HEK293 (cell line): ENCODE results near the gene MSI2.
A peak's percentile ranks its signal among the peaks of the same experiment; 100 is the strongest.

ENCODE experiments used
- CTCF ChIA-PET: fragments of 350-600 bp; formaldehyde crosslinking; extraction: SDS; loops from one replicate; lab custom pipeline; 2021; ENCODE audit warnings: antibody characterized with exemption; lab: Yijun Ruan, JAX
- POLR2A ChIA-PET: fragments of 300-600 bp; formaldehyde crosslinking; extraction: SDS; loops from one replicate; lab custom pipeline; 2020; ENCODE audit warnings: antibody characterized with exemption, inconsistent platforms; lab: Yijun Ruan, JAX
- H3K27ac ChIP-seq: fragments of 200-500 bp; sonication (Bioruptor generic); 2 replicates; pipeline ENCODE4 v1.5.1; 2014; ENCODE audit warnings: low read depth, low read length, control low read depth, inconsistent platforms; ENCODE audit errors: extremely low read depth
- H3K36me3 ChIP-seq, 2 experiments: fragments of 200-500 bp in 1 of 2; sonication (Bioruptor generic) in 1 of 2; 1 replicate in 1 of 2; 2 replicates in 1 of 2; pipeline ENCODE4 v1.5.1; 2014 to 2017; ENCODE audit warnings: inconsistent platforms in 2 of 2, low read length in 2 of 2; ENCODE audit not compliant: control insufficient read depth in 2 of 2, insufficient read depth in 1 of 2
- H3K4me1 ChIP-seq: fragments of 200-500 bp; sonication (Bioruptor generic); 2 replicates; pipeline ENCODE4 v1.5.1; 2014; ENCODE audit warnings: mild to moderate bottlenecking, low read length, inconsistent platforms; ENCODE audit not compliant: control insufficient read depth, insufficient read depth
- H3K4me3 ChIP-seq: 2 replicates; pipeline ENCODE4 v1.5.1; 2011; ENCODE audit warnings: low read depth, mild to moderate bottlenecking, control low read depth, low read length, moderate library complexity
- H3K9me3 ChIP-seq: fragments of 200-500 bp; sonication (Bioruptor generic); 2 replicates; pipeline ENCODE4 v1.5.1; 2014; ENCODE audit warnings: low read depth, low read length, inconsistent platforms; ENCODE audit not compliant: control insufficient read depth, insufficient read depth
- CTCF ChIP-seq: fragments of 450-650 bp; formaldehyde crosslinking; IDR thresholded peaks from 2 replicates; pipeline ENCODE4 v1.5.1; 2016; ENCODE audit warnings: missing biosample characterization, missing genetic modification characterization
- INSM2 ChIP-seq: fragments of 450-650 bp; formaldehyde crosslinking; IDR thresholded peaks from 2 replicates; pipeline ENCODE4 v1.5.1; 2016; ENCODE audit warnings: missing biosample characterization, missing genetic modification characterization
- KLF17 ChIP-seq: fragments of 450-650 bp; formaldehyde crosslinking; IDR thresholded peaks from 2 replicates; pipeline ENCODE4 v1.5.1; 2016; ENCODE audit warnings: missing biosample characterization, missing genetic modification characterization
- MEIS1 ChIP-seq: sonication (generic); formaldehyde crosslinking; IDR thresholded peaks from 2 replicates; pipeline ENCODE4 v1.8.1; 2022; ENCODE audit warnings: missing genetic modification reagents, mild to moderate bottlenecking, borderline replicate concordance
- REPIN1 ChIP-seq: fragments of 450-650 bp; formaldehyde crosslinking; IDR thresholded peaks from 2 replicates; pipeline ENCODE4 v1.5.1; 2017; ENCODE audit warnings: missing biosample characterization, missing genetic modification characterization, low read depth
- SCRT1 ChIP-seq: fragments of 450-650 bp; formaldehyde crosslinking; IDR thresholded peaks from 2 replicates; pipeline ENCODE4 v1.5.1; 2016; ENCODE audit warnings: missing biosample characterization, missing genetic modification characterization, borderline replicate concordance
- SETDB1 ChIP-seq: IDR thresholded peaks from one replicate; pipeline ENCODE4 v1.6.1; 2017; ENCODE audit warnings: mild to moderate bottlenecking, low read length, moderate library complexity, mixed read lengths; ENCODE audit not compliant: insufficient read length
- TRIM28 ChIP-seq: IDR thresholded peaks from 2 replicates; pipeline ENCODE4 v1.6.1; 2011; ENCODE audit warnings: low read length, control low read depth, borderline replicate concordance
- TSHZ1 ChIP-seq: fragments of 450-650 bp; formaldehyde crosslinking; IDR thresholded peaks from 2 replicates; pipeline ENCODE4 v1.5.1; 2016; ENCODE audit warnings: missing biosample characterization, missing genetic modification characterization, borderline replicate concordance
- ZBTB10 ChIP-seq: fragments of 450-650 bp; formaldehyde crosslinking; IDR thresholded peaks from 2 replicates; pipeline ENCODE4 v1.5.1; 2016; ENCODE audit warnings: missing biosample characterization, missing genetic modification characterization
- ZBTB48 ChIP-seq: fragments of 450-650 bp; formaldehyde crosslinking; IDR thresholded peaks from 2 replicates; pipeline ENCODE4 v1.5.1; 2016; ENCODE audit warnings: missing biosample characterization, missing genetic modification characterization
- ZFP41 ChIP-seq: fragments of 450-650 bp; formaldehyde crosslinking; IDR thresholded peaks from 2 replicates; pipeline ENCODE4 v1.5.1; 2016; ENCODE audit warnings: missing biosample characterization, missing genetic modification characterization, borderline replicate concordance
- ZNF112 ChIP-seq: fragments of 450-650 bp; formaldehyde crosslinking; IDR thresholded peaks from 2 replicates; pipeline ENCODE4 v1.5.0; 2017; ENCODE audit warnings: missing biosample characterization, missing genetic modification characterization
- ZNF169 ChIP-seq: fragments of 450-650 bp; formaldehyde crosslinking; IDR thresholded peaks from 2 replicates; pipeline ENCODE4 v1.5.1; 2016; ENCODE audit warnings: missing biosample characterization, missing genetic modification characterization
- ZNF174 ChIP-seq: fragments of 450-650 bp; formaldehyde crosslinking; IDR thresholded peaks from 2 replicates; pipeline ENCODE4 v1.5.0; 2017; ENCODE audit warnings: missing biosample characterization, mild to moderate bottlenecking, missing genetic modification characterization
- ZNF302 ChIP-seq: fragments of 450-650 bp; formaldehyde crosslinking; IDR thresholded peaks from 2 replicates; pipeline ENCODE4 v1.5.1; 2016; ENCODE audit warnings: missing biosample characterization, missing genetic modification characterization, low read depth
- ZNF324 ChIP-seq: fragments of 450-650 bp; formaldehyde crosslinking; IDR thresholded peaks from 2 replicates; pipeline ENCODE4 v1.5.1; 2016; ENCODE audit warnings: missing biosample characterization, missing genetic modification characterization
- ZNF335 ChIP-seq: fragments of 450-650 bp; formaldehyde crosslinking; conservative IDR thresholded peaks from 2 replicates; pipeline ENCODE4 v1.5.1; 2016; ENCODE audit warnings: missing biosample characterization, missing genetic modification characterization
- ZNF521 ChIP-seq: fragments of 450-650 bp; formaldehyde crosslinking; IDR thresholded peaks from 2 replicates; pipeline ENCODE4 v1.5.1; 2017; ENCODE audit warnings: missing biosample characterization, mild to moderate bottlenecking, missing genetic modification characterization
- ZNF530 ChIP-seq: fragments of 450-650 bp; formaldehyde crosslinking; IDR thresholded peaks from 2 replicates; pipeline ENCODE4 v1.5.1; 2016; ENCODE audit warnings: low read depth, missing biosample characterization, missing genetic modification characterization
- ZNF560 ChIP-seq: fragments of 450-650 bp; formaldehyde crosslinking; IDR thresholded peaks from 2 replicates; pipeline ENCODE4 v1.5.1; 2017; ENCODE audit warnings: missing biosample characterization, missing genetic modification characterization, borderline replicate concordance
- ZNF580 ChIP-seq: fragments of 450-650 bp; formaldehyde crosslinking; IDR thresholded peaks from 2 replicates; pipeline ENCODE4 v1.5.1; 2016; ENCODE audit warnings: missing biosample characterization, missing genetic modification characterization
- ZNF626 ChIP-seq: fragments of 450-650 bp; sonication (Bioruptor Pico); formaldehyde crosslinking; IDR thresholded peaks from 2 replicates; pipeline ENCODE4 v1.5.1; 2018; ENCODE audit warnings: missing biosample characterization, missing genetic modification characterization, inconsistent platforms
- ZNF76 ChIP-seq: fragments of 450-650 bp; formaldehyde crosslinking; IDR thresholded peaks from 2 replicates; pipeline ENCODE4; 2016; ENCODE audit warnings: low read depth, missing biosample characterization, missing genetic modification characterization, borderline replicate concordance
- ZNF792 ChIP-seq: fragments of 450-650 bp; formaldehyde crosslinking; IDR thresholded peaks from 2 replicates; pipeline ENCODE4 v1.5.1; 2016; ENCODE audit warnings: missing biosample characterization, missing genetic modification characterization
- ZNF843 ChIP-seq: fragments of 450-650 bp; formaldehyde crosslinking; IDR thresholded peaks from 2 replicates; pipeline ENCODE4 v1.5.1; 2016; ENCODE audit warnings: missing biosample characterization, missing genetic modification characterization

MSI2 gene

GRCh38 chr17:57373048-57373447 is 116.7 kb downstream of the MSI2 start:
- H3K4me1 ChIP-seq: peaks cover 25% of the 10 kb centered on the region
- H3K4me3 ChIP-seq: no peak overlapping the region
- no peaks in the 10 kb centered on the region for H3K9me3 ChIP-seq
- no peaks in the 10 kb centered on the region for H3K36me3 ChIP-seq
- no peak overlapping the region for H3K27ac ChIP-seq
- TF ChIP-seq ZNF521 (no peak), ZNF626 (tag by site-specific recombination) (no peak), ZNF560 (no peak), ZNF169 (tag by site-specific recombination) (no peak), ZNF843 (tag by site-specific recombination) (no peak), ZBTB48 (tag by site-specific recombination) (no peak), ZNF324 (tag by site-specific recombination) (no peak), ZNF112 (tag by site-specific recombination) (no peak), REPIN1 (tag by site-specific recombination) (no peak), ZNF76 (tag by site-specific recombination) (no peak), ZNF335 (tag by site-specific recombination) (no peak), ZFP41 (no peak), ZNF792 (tag by site-specific recombination) (no peak), KLF17 (tag by site-specific recombination) (no peak), INSM2 (tag by site-specific recombination) (no peak), MEIS1 (CRISPR knock-in tag) (no peak)
- POLR2A ChIA-PET: no interaction called here
- CTCF ChIA-PET: interaction anchor here (1.0 kb wide), 3 partner anchors 9 to 130 kb away, joined by 3 read pairs; no protein-coding TSS in a partner anchor

GRCh38 chr17:57373756-57374155 is 117.4 kb downstream of the MSI2 start:
- H3K27ac ChIP-seq: no peak overlapping the region
- TF ChIP-seq CTCF: no peak
- TF ChIP-seq TRIM28: peak; percentile 68; the same call in 1 of the 2 replicates
- TF ChIP-seq ZBTB10 (tag by site-specific recombination): no peak
- TF ChIP-seq TSHZ1 (tag by site-specific recombination): no peak
- TF ChIP-seq ZNF302 (tag by site-specific recombination): no peak
- no peak for TF ChIP-seq ZNF580 (tag by site-specific recombination)
- TF ChIP-seq ZNF530: no peak
- no peak for TF ChIP-seq ZNF174
- TF ChIP-seq SETDB1: peak; percentile 11
- TF ChIP-seq SCRT1: no peak
- H3K4me3 ChIP-seq: no peak overlapping the region
- peaks cover 25% of the 10 kb centered on the region for H3K4me1 ChIP-seq
- H3K9me3 ChIP-seq: no peaks in the 10 kb centered on the region
- POLR2A ChIA-PET: no interaction called here
- CTCF ChIA-PET: interaction anchor here (1.0 kb wide), 1 partner anchor 131 kb away, joined by 3 read pairs; no protein-coding TSS in a partner anchor
- H3K36me3 ChIP-seq: no peaks in the 10 kb centered on the region
